Activated CD4-positive, alpha-beta T cell treated with anti-CD3 and anti-CD28 coated beads for 24 hours (primary cell): ENCODE data around the gene C22orf39.

Experiments used
- DNase-seq, 2 donors: peaks; one replicate each; pipeline ENCODE4 v3.0.0-alpha.2; 2020; ENCODE audit warnings: low read depth in 2 of 2

Gene C22orf39

GRCh38 chr22:19400881-19401280 lies 46.6 kb downstream of the C22orf39 start:
- no peak for DNase-seq

GRCh38 chr22:19398652-19399051 lies 48.9 kb downstream of the C22orf39 start:
- DNase-seq = no peak

GRCh38 chr22:19398206-19398605 lies 49.3 kb downstream of the C22orf39 start:
- DNase-seq = no peak

GRCh38 chr22:19397734-19398104 lies 49.8 kb downstream of the C22orf39 start:
- DNase-seq = no peak

- DNase-seq = no peak
Measured at GRCh38 chr22:19396934-19397733, 50.4 kb downstream of the C22orf39 start.

- DNase-seq = no peak
Measured at GRCh38 chr22:19396561-19396933, 51.0 kb downstream of the C22orf39 start.

GRCh38 chr22:19395276-19395675 lies 52.2 kb downstream of the C22orf39 start:
- no peak for DNase-seq

- DNase-seq = no peak
Measured at GRCh38 chr22:19394274-19395050, 53.0 kb downstream of the C22orf39 start.

- no peak for DNase-seq
Measured at GRCh38 chr22:19393704-19394103, 53.8 kb downstream of the C22orf39 start.
